RWPE1 (cell line): Measurements from ENCODE around the gene STUB1.

Experiments used
- CTCF ChIA-PET: fragments of 350-600 bp; sonication (Branson Sonifier 250); formaldehyde crosslinking; extraction: SDS; loops from one replicate; lab custom pipeline; 2021; lab: Yijun Ruan, JAX
- POLR2A ChIA-PET: fragments of 400-600 bp; formaldehyde crosslinking; extraction: SDS; loops from one replicate; lab custom pipeline; 2020; ENCODE audit warnings: antibody characterized with exemption; ENCODE audit not compliant: low non-redundant PET; lab: Yijun Ruan, JAX
- DNase-seq: peaks from one replicate; pipeline ENCODE4 v3.0.0; 2012; ENCODE audit warnings: low spot score
- H3K27ac ChIP-seq: fragments of 450-650 bp; 2 replicates; pipeline ENCODE4 v1.5.1; 2017
- TF ChIP-seq, protein P1 (sequence below): fragments of 450-650 bp; conservative IDR thresholded peaks from 2 replicates; pipeline ENCODE4 v1.5.1; 2017; ENCODE audit warnings: low read depth, mild to moderate bottlenecking

Gene STUB1

DNA sequence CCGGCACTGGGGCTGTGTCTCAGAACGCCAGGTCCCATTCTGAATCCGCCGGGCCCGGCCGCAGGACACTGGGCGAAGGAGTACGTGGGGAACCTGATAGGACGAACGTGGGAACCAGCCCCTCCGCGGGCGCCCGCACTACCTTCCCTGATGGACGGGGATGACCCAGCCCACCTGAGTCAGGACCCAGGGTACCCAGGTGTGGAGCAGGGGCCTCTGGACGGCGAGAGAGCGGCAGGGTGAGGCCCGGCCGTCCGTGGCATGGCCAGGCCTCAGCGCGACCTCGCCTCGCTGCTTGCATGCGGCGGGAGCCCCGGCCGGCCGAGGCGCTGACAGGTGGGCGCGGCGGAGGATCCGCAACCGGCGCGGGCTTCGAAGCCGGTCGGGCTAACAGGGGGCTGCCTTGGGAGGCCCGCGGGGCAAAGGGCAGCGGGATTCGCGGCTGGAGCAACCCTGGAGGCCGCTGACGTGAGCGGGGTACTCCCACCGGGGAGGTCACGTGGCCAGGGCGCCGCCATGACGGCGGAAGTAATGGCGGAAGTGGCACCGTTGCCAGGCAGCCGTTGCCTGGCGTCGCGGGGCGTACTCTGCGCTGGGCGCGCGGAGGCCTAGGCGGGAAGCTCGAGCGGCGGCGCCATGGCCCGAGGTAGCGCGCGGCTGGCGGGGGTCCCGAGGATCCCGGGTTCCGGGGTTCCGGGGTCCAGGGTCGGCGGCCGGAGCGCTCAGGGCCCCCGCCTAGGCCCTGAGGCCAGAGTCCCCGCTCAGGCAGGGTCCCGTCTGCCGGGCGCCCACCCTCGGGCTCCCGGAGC lies 31.2 kb upstream of the STUB1 start, which contains the start of gene WDR90:
Gene WDR90 (plus strand): TSS at position 585 of the 809 bp plus-strand sequence. CDS start 52 bp downstream, at position 637.
- ChIA-PET POLR2A (interaction anchor here (0.8 to 1.2 kb wide), 2 partner anchors 13 to 122 kb away, joined by 3 to 4 read pairs; partner anchors contain the start of gene METTL26), CTCF (interaction anchor here (0.5 to 1.8 kb wide), 13 partner anchors 8 to 125 kb away, joined by 3 to 10 read pairs (median 5); no protein-coding TSS in a partner anchor)
- H3K27ac ChIP-seq: peak within 1 kb of the TSS; percentile 89
- TF ChIP-seq, protein P1, sequence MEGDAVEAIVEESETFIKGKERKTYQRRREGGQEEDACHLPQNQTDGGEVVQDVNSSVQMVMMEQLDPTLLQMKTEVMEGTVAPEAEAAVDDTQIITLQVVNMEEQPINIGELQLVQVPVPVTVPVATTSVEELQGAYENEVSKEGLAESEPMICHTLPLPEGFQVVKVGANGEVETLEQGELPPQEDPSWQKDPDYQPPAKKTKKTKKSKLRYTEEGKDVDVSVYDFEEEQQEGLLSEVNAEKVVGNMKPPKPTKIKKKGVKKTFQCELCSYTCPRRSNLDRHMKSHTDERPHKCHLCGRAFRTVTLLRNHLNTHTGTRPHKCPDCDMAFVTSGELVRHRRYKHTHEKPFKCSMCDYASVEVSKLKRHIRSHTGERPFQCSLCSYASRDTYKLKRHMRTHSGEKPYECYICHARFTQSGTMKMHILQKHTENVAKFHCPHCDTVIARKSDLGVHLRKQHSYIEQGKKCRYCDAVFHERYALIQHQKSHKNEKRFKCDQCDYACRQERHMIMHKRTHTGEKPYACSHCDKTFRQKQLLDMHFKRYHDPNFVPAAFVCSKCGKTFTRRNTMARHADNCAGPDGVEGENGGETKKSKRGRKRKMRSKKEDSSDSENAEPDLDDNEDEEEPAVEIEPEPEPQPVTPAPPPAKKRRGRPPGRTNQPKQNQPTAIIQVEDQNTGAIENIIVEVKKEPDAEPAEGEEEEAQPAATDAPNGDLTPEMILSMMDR: no peak
- peak; percentile 91 for DNase-seq

DNA sequence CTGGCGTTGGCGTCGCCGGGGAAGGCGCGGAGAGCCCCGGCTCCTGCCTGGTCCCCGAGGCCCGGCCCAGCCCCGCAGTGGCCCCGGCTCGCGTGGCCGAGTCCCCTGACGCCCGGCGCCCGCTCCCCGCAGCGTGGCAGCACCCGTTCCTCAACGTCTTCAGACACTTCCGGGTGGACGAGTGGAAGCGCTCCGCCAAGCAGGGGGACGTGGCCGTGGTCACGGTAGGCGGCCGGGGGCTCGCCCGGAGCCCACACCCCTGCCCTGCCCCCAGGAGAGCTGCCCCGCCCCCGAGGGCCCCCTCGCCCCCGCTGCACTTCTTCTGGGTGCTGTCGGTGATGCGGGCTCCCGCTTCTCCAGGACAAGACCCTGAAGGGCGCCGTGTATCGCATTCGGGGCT lies 30.6 kb upstream of the STUB1 start:
- H3K27ac ChIP-seq: peak overlapping the region; percentile 89
- POLR2A ChIA-PET: interaction anchor here (0.8 to 1.2 kb wide), 2 partner anchors 14 to 122 kb away, joined by 3 to 4 read pairs; partner anchors contain the start of gene METTL26
- CTCF ChIA-PET: interaction anchor here (0.5 to 0.9 kb wide), 5 partner anchors 9 to 118 kb away, joined by 3 to 5 read pairs (median 3); no protein-coding TSS in a partner anchor
- TF ChIP-seq, protein P1: no peak
- DNase-seq: no peak

DNA sequence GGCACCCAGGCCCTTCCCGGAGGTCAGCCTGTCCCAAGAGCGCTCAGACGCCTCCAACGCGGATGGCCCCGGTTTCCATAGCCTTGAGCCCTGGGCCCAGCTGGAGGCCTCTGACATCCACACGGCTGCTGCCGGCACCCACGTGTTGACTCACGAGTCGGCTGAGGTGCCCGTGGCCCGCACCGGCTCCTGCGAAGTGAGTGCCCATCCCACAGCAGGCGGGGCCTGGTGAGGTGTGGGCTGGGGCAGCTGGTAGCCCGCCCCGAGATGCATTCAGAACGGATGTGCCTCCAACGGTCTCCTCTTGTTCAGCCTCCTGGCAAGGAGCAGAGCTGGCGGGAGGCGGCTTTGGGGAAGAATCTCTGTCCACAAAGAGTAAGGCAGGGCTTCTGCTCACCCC lies 28.4 kb upstream of the STUB1 start:
- DNase-seq: no peak
- POLR2A ChIA-PET: no interaction called here
- CTCF ChIA-PET: interaction anchor here (0.6 kb wide), 1 partner anchor 200 kb away, joined by 12 read pairs; no protein-coding TSS in a partner anchor
- TF ChIP-seq, protein P1: no peak
- H3K27ac ChIP-seq: peak overlapping the region; percentile 89

DNA sequence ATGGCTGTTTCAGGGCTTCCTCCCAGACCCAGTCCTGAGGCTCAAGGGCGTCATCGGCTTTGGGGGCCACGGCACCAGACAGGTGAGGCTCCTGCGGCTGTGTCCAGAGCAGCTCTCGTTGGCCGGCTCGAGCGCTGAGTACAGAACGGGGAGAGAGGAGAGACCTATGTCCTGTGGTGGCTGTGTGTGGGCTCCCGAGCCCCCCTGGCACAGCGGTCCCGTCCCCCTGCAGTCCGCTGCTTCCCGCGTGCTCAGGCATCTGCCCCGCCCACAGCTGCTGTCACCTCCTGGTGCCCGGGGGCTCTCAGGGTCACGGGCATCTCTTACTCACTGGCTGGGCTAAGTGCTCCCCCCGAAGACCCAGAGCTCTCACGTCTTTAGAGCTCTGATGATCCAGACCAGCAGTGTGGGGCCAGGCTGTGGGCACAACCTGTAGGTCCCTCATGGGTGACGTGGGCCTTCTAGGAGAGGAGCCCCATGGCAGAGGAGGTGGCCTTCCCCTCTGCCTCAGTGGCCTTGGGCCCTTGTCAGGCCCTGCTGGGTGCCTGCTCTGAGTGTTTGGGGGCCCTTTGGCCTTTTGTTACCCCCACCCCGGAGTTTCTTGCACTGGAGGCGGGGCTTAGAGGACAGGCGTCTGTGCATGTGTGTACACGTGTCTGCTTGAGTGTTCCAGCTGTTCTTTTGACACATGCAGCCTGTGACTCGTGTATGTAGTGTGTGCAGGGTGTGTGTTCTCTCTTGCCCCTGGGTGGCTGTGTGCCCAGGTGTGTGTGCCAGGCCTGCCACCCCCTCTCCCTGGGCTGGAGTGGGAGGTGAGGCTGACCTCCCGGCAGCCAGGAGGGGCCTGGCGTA lies 27.5 kb upstream of the STUB1 start:
- POLR2A ChIA-PET: interaction anchor here (0.9 kb wide), 1 partner anchor 23 kb away, joined by 3 read pairs; no protein-coding TSS in a partner anchor
- DNase-seq: no peak
- CTCF ChIA-PET: no interaction called here
- H3K27ac ChIP-seq: peak overlapping the region; percentile 89
- TF ChIP-seq, protein P1: no peak

DNA sequence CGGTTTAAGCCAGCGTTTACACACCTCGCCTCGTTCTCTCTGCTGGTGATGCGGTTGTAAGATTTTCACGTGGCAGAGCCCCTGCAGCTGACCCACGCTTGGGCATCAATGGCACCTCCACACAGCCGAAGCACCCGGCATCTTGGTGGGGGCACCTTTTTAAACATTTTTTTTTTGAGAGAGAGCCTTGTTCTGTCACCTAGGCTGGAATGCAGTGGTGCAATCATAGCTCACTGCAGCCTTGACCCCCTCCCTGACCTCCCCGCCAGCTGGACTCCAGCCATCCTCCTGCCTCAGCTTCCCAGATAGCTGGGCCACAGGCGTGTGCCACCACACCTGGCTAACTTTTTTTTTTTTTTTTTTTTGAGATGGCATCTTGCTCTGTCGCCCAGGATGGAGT lies 26.2 kb upstream of the STUB1 start:
- TF ChIP-seq, protein P1: no peak
- ChIA-PET POLR2A (no interaction called here), CTCF (interaction anchor here (0.6 kb wide), 2 partner anchors 53 to 117 kb away, joined by 3 to 4 read pairs; no protein-coding TSS in a partner anchor)

More for the DNA sequence above, 26.2 kb upstream of the STUB1 start:
- peak overlapping the region; percentile 89 for H3K27ac ChIP-seq
- DNase-seq: no peak
